AG09319 (cell line): ENCODE measurements around the gene TMEM132A.

Experiments
- DNase-seq: peaks from one replicate; pipeline ENCODE4 v3.0.0-alpha.2; 2010; ENCODE audit warnings: low read depth; ENCODE audit errors: extremely low read depth
- CTCF ChIP-seq: IDR thresholded peaks from 2 replicates; pipeline ENCODE4 v1.5.1; 2011; ENCODE audit warnings: low read depth, mild to moderate bottlenecking, inconsistent platforms, low read length, moderate library complexity

TMEM132A gene

GRCh38 chr11:60981515-60981914, 57.3 kb downstream of the TMEM132A start:
- DNase-seq: no peak
- TF ChIP-seq CTCF: no peak

GRCh38 chr11:60982184-60982583, 57.9 kb downstream of the TMEM132A start:
- TF ChIP-seq CTCF: no peak
- DNase-seq: no peak

GRCh38 chr11:60984149-60984548, 59.9 kb downstream of the TMEM132A start:
- no peak for DNase-seq
- TF ChIP-seq CTCF: no peak

- no peak for TF ChIP-seq CTCF
- DNase-seq: no peak
Measured at GRCh38 chr11:60984636-60985035, 60.4 kb downstream of the TMEM132A start.

GRCh38 chr11:60985501-60985900, 61.2 kb downstream of the TMEM132A start:
- no peak for TF ChIP-seq CTCF
- no peak for DNase-seq

- no peak for TF ChIP-seq CTCF
- no peak for DNase-seq
Measured at GRCh38 chr11:60985991-60986915, 62.0 kb downstream of the TMEM132A start.
